Lung (tissue), 16 donors: ENCODE results near the gene DENR. TPM values are rescaled to one million over a fixed set of nuclear protein-coding genes. Genes with fewer than 3 reads are reported as not detected.
"Not testable (repeated sequence)": the region's sequence is repeated elsewhere in the genome, so short reads cannot be mapped to it uniquely, and the experiment has no call there.

ENCODE experiments used
- ATAC-seq: fragments of 200-7000 bp; cut with Tn5 transposase; one replicate; pipeline ENCODE4 v1.9.1; 2020; ENCODE audit warnings: moderate number of reproducible peaks; ENCODE audit not compliant: insufficient read depth, low FRiP score
- DNase-seq, 3 donors: peaks; one replicate each; pipeline ENCODE4 v3.0.0-alpha.2; 2013 to 2017
- H3K27ac ChIP-seq, 2 donors: one replicate each; pipeline ENCODE4 v1.5.1; 2013; ENCODE audit warnings: mild to moderate bottlenecking in 2 of 2, moderate library complexity in 2 of 2, control low read depth in 1 of 2, inconsistent platforms in 1 of 2, low read depth in 1 of 2, low read length in 1 of 2
- H3K27me3 ChIP-seq, 3 donors: one replicate each; pipeline ENCODE4 v1.5.1; 2013; ENCODE audit warnings: low read length in 2 of 3; ENCODE audit not compliant: control insufficient read depth in 3 of 3, insufficient read depth in 3 of 3
- H3K36me3 ChIP-seq, 4 donors: one replicate each; pipeline ENCODE4 v1.5.1; 2013; ENCODE audit warnings: low read length in 4 of 4, mild to moderate bottlenecking in 1 of 4, moderate library complexity in 1 of 4; ENCODE audit not compliant: control insufficient read depth in 4 of 4, insufficient read depth in 4 of 4
- H3K4me1 ChIP-seq, 5 donors: one replicate each; pipeline ENCODE4 v1.5.1; 2013; ENCODE audit warnings: low read length in 5 of 5, mild to moderate bottlenecking in 2 of 5, moderate library complexity in 1 of 5; ENCODE audit not compliant: control insufficient read depth in 5 of 5, insufficient read depth in 5 of 5
- H3K4me3 ChIP-seq: one replicate; pipeline ENCODE4 v1.5.1; 2013; ENCODE audit warnings: mild to moderate bottlenecking, control low read depth, moderate library complexity
- H3K9ac ChIP-seq, 2 donors: one replicate each; pipeline ENCODE4 v1.5.1; 2013; ENCODE audit warnings: low read length in 2 of 2, control low read depth in 1 of 2; ENCODE audit not compliant: insufficient read depth in 1 of 2
- H3K9me3 ChIP-seq, 4 donors: one replicate each; pipeline ENCODE4 v1.5.1; 2013; ENCODE audit warnings: low read length in 3 of 4, mild to moderate bottlenecking in 1 of 4, moderate library complexity in 1 of 4; ENCODE audit not compliant: control insufficient read depth in 4 of 4, insufficient read depth in 3 of 4
- WGBS, 2 donors: extraction: QIAGEN DNeasy Blood & Tissue Kit; methylation state at CpG; one replicate each; pipeline ENCODE4 v1.1.7; 2013; 5-methylcytosine and 5-hydroxymethylcytosine counted together
- long read RNA-seq, 5 donors: transcript quantifications; one replicate each; lab custom pipeline, GENCODE V29; 2026
- polyA plus RNA-seq, 2 donors: library from polyadenylated mRNA; stranded (reverse); fragments of 200-250 nt; gene quantifications; one replicate each; pipeline ENCODE4 v1.2.1, GENCODE V29; 2013
- total RNA-seq, 2 donors: library from RNA; depleted of rRNA in 1 of 2; stranded (reverse); fragments of >200 nt in 1 of 2; gene quantifications; one replicate each; pipeline ENCODE4 v1.2.1, GENCODE V29; 2014 to 2021
- TF ChIP-seq, protein P1 (sequence below): IDR thresholded peaks from 2 replicates; pipeline ENCODE4 v1.5.1; 2012; ENCODE audit warnings: mild to moderate bottlenecking; ENCODE audit errors: control extremely low read depth, extremely low read depth
- donor health status: control.
- donor health status: control.
- donor health status: Bipolar disorder and iron deficiency.
- donor health status: healthy.
- donor health status: DM: yes; HTN: yes; CAD: no.

The DENR gene
- total RNA-seq = 10 to 100 TPM; 31.3 to 40.2 TPM
- 10 to 100 TPM; 19.5 to 19.9 TPM for polyA plus RNA-seq
- long read RNA-seq, donor 1, partial matches to known transcripts = 15 of 40 reads
- long read RNA-seq, donor 1, other reads (novel, unspliced or antisense) = 23 of 40 reads
- long read RNA-seq, donor 2, partial matches to known transcripts = 5 of 15 reads
- long read RNA-seq, donor 2, other reads (novel, unspliced or antisense) = 9 of 15 reads
- long read RNA-seq, donor 3, transcript DENR-203 (2 exons, 699 nt) = major isoform, 5 of 47 reads
- long read RNA-seq, donor 3, partial matches to known transcripts = 26 of 47 reads
- long read RNA-seq, donor 3, other reads (novel, unspliced or antisense) = 16 of 47 reads
- long read RNA-seq, donor 4, partial matches to known transcripts = 39 of 45 reads
- long read RNA-seq, donor 4, other reads (novel, unspliced or antisense) = 6 of 45 reads
- long read RNA-seq, donor 5, partial matches to known transcripts = 25 of 51 reads
- long read RNA-seq, donor 5, other reads (novel, unspliced or antisense) = 23 of 51 reads

GRCh38 chr12:122752464-122753318 is at the start of gene DENR:
DENR (plus strand) TSS chr12:122752824; CDS start chr12:122753702, 878 bp downstream.
- TF ChIP-seq, protein P1, sequence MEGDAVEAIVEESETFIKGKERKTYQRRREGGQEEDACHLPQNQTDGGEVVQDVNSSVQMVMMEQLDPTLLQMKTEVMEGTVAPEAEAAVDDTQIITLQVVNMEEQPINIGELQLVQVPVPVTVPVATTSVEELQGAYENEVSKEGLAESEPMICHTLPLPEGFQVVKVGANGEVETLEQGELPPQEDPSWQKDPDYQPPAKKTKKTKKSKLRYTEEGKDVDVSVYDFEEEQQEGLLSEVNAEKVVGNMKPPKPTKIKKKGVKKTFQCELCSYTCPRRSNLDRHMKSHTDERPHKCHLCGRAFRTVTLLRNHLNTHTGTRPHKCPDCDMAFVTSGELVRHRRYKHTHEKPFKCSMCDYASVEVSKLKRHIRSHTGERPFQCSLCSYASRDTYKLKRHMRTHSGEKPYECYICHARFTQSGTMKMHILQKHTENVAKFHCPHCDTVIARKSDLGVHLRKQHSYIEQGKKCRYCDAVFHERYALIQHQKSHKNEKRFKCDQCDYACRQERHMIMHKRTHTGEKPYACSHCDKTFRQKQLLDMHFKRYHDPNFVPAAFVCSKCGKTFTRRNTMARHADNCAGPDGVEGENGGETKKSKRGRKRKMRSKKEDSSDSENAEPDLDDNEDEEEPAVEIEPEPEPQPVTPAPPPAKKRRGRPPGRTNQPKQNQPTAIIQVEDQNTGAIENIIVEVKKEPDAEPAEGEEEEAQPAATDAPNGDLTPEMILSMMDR = peak; percentile 91
- H3K9ac ChIP-seq = peak within 1 kb of the TSS; percentile 90 to 94
- WGBS, 2 donors = 0 to 1% methylated on average over 71 to 73 of the region's 73 CpGs
- H3K36me3 ChIP-seq = peaks cover 3 to 27% (median 11%) of the 10 kb centered on the region in 4 donors
- peaks cover 0 to 8% (median 3%) of the 10 kb centered on the region in 5 donors for H3K4me1 ChIP-seq
- H3K27me3 ChIP-seq = no peaks in the 10 kb centered on the region
- ATAC-seq (peak; percentile 99), DNase-seq (peak; percentile 98)
- H3K9me3 ChIP-seq = no peaks in the 10 kb centered on the region
- H3K27ac ChIP-seq = peak within 1 kb of the TSS; percentile 63 to 83
- H3K4me3 ChIP-seq = peak within 1 kb of the TSS; percentile 87

GRCh38 chr12:122702890-122703611 is 49.6 kb upstream of the DENR start, which contains the start of gene HCAR2:
HCAR2 (minus strand) TSS chr12:122703357; CDS start chr12:122703283, 74 bp downstream.
- H3K9ac ChIP-seq, H3K36me3 ChIP-seq, H3K27ac ChIP-seq, H3K4me3 ChIP-seq, H3K27me3 ChIP-seq, H3K9me3 ChIP-seq, H3K4me1 ChIP-seq, DNase-seq: not testable (repeated sequence)
- WGBS, 2 donors = 60 to 78% methylated on average over 22 of the region's 22 CpGs
- peak; percentile 34 for ATAC-seq

- not testable (repeated sequence) for H3K4me3 ChIP-seq, H3K9me3 ChIP-seq, DNase-seq, H3K27ac ChIP-seq, H3K36me3 ChIP-seq, H3K9ac ChIP-seq, H3K27me3 ChIP-seq, ATAC-seq, H3K4me1 ChIP-seq
- 68 to 96% methylated on average over 3 of the region's 3 CpGs for WGBS, 2 donors
Observed at GRCh38 chr12:122703841-122704240, 48.8 kb upstream of the DENR start.

DNA sequence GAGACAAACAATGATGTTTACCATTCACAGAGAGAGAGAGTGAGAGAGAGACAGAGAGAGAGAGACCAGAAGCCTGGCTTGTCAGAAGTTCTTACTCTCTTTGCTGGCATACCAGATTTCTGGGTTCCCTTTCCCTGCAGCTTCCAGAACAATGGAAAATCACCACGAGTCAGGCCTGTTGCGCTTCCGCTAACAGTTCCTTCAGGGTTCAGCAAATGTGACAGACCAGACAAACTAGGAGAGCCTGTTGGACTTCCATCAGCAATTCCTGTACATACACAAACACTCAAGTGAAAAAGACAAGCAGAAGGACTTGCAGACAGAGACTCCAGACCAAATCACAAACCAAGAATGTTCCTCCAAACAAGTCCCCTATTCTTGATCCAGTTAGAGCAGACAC is 43.3 kb upstream of the DENR start:
- H3K4me1 ChIP-seq, H3K4me3 ChIP-seq, H3K9ac ChIP-seq, H3K36me3 ChIP-seq, H3K9me3 ChIP-seq, H3K27me3 ChIP-seq, ATAC-seq, H3K27ac ChIP-seq, DNase-seq: not testable (repeated sequence)
- WGBS, 2 donors = no CpG with 5 or more reads among the region's 3 CpGs

DNA sequence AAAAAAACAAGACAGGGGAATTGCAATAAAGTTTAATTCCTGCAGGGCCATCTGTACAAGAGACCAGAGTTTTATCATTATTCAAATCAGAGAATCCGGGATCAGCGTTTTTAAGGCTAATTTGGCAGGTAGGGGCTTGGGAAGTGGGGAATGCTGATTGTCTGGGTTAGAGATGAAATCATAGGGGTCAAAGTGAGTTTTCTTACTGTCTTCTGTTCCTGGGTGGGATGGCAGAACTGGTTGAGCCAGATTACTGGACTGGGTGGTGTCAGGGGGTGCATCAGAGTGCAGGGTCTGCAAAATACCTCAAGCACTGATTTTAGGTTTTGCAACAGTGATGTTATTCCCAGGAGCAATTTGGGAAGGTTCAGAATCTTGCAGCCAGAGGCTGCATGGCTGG is 42.3 kb upstream of the DENR start:
- not testable (repeated sequence) for H3K36me3 ChIP-seq, H3K27ac ChIP-seq, ATAC-seq, H3K9ac ChIP-seq, H3K4me3 ChIP-seq, H3K27me3 ChIP-seq, DNase-seq, H3K9me3 ChIP-seq, H3K4me1 ChIP-seq
- WGBS, 2 donors = 70 to 85% methylated on average over 2 of the region's 2 CpGs

GRCh38 chr12:122711266-122711665 is 41.4 kb upstream of the DENR start:
- not testable (repeated sequence) for H3K9ac ChIP-seq, H3K27ac ChIP-seq, DNase-seq, H3K27me3 ChIP-seq, H3K4me3 ChIP-seq, H3K36me3 ChIP-seq, H3K9me3 ChIP-seq, ATAC-seq, H3K4me1 ChIP-seq
- WGBS, 2 donors = 61 to 64% methylated on average over 1 of the region's 1 CpG
